Esophagus muscularis mucosa (tissue), 4 donors: Measurements from ENCODE around the gene CEP41.

Experiments
- EP300 ChIP-seq: sonication (generic); formaldehyde crosslinking; IDR thresholded peaks from one replicate; pipeline ENCODE4 v1.6.1; 2017; ENCODE audit warnings: antibody characterized with exemption
- POLR2A ChIP-seq: fragments of 450-650 bp; IDR thresholded peaks from one replicate; pipeline ENCODE4 v1.6.1; 2017; ENCODE audit warnings: antibody characterized with exemption, moderate library complexity, mild to moderate bottlenecking, low read depth
- POLR2AphosphoS5 ChIP-seq, 2 donors: sonication (generic); formaldehyde crosslinking; IDR thresholded peaks; one replicate each; pipeline ENCODE4 v1.6.1; 2017; ENCODE audit warnings: antibody characterized with exemption in 2 of 2
- TF ChIP-seq, protein P1 (sequence below), 3 experiments: fragments of 200-600 bp in 2 of 3; fragments of 450-650 bp in 1 of 3; sonication (generic) in 2 of 3; IDR thresholded peaks; one replicate each; pipeline ENCODE4 v1.5.1; 2017 to 2019; ENCODE audit warnings: antibody characterized with exemption in 3 of 3, mild to moderate bottlenecking in 2 of 3, moderate library complexity in 1 of 3

- TF ChIP-seq, protein P1, sequence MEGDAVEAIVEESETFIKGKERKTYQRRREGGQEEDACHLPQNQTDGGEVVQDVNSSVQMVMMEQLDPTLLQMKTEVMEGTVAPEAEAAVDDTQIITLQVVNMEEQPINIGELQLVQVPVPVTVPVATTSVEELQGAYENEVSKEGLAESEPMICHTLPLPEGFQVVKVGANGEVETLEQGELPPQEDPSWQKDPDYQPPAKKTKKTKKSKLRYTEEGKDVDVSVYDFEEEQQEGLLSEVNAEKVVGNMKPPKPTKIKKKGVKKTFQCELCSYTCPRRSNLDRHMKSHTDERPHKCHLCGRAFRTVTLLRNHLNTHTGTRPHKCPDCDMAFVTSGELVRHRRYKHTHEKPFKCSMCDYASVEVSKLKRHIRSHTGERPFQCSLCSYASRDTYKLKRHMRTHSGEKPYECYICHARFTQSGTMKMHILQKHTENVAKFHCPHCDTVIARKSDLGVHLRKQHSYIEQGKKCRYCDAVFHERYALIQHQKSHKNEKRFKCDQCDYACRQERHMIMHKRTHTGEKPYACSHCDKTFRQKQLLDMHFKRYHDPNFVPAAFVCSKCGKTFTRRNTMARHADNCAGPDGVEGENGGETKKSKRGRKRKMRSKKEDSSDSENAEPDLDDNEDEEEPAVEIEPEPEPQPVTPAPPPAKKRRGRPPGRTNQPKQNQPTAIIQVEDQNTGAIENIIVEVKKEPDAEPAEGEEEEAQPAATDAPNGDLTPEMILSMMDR (IDR thresholded peaks at IDR 0.05), result no peak
- TF ChIP-seq POLR2AphosphoS5 (IDR thresholded peaks at IDR 0.05), result no peak
- no peak for TF ChIP-seq EP300
- no peak for TF ChIP-seq POLR2A
These were observed 72.7 kb downstream of the CEP41 start for GRCh38 chr7:130367836-130368746.
